Heart left ventricle (tissue), 16 donors: ENCODE data around the gene VSIG10L. TPM values are rescaled to one million over a fixed set of nuclear protein-coding genes. Genes with fewer than 3 reads are reported as not detected.

Experiments
- ATAC-seq, 4 donors: fragments of 200-7000 bp; cut with Tn5 transposase; one replicate each; pipeline ENCODE4 v1.9.1; 2020 to 2022; ENCODE audit warnings: moderate library complexity in 4 of 4, mild to moderate bottlenecking in 3 of 4, moderate number of reproducible peaks in 1 of 4
- DNase-seq, 5 donors: peaks; one replicate each; pipeline ENCODE4 v3.0.0-alpha.2; 2020
- H3K27ac ChIP-seq, 12 donors: fragments of 200-600 bp; sonication (generic) in 4 of 12; one replicate each; pipeline versions ENCODE4 v1.5.0 to v1.8.0; 2016 to 2022; ENCODE audit warnings: mild to moderate bottlenecking in 2 of 12
- H3K27me3 ChIP-seq, 9 donors: fragments of 200-600 bp; sonication (generic) in 2 of 9; one replicate each; pipeline versions ENCODE4 v1.5.1 to v1.8.0; 2016 to 2022; ENCODE audit warnings: mild to moderate bottlenecking in 3 of 9
- H3K36me3 ChIP-seq, 9 donors: fragments of 200-600 bp; sonication (generic) in 2 of 9; one replicate each; pipeline versions ENCODE4 v1.5.0 to v1.8.0; 2018 to 2022; ENCODE audit warnings: mild to moderate bottlenecking in 2 of 9
- H3K4me1 ChIP-seq, 12 donors: fragments of 200-600 bp; sonication (generic) in 4 of 12; one replicate each; pipeline versions ENCODE4 v1.5.0 to v1.8.0; 2016 to 2022; ENCODE audit warnings: mild to moderate bottlenecking in 3 of 12
- H3K4me3 ChIP-seq, 12 donors: fragments of 200-600 bp; sonication (generic) in 4 of 12; one replicate each; pipeline versions ENCODE4 v1.5.0 to v1.8.0; 2017 to 2022; ENCODE audit warnings: mild to moderate bottlenecking in 9 of 12, moderate library complexity in 4 of 12
- H3K9me3 ChIP-seq, 12 donors: fragments of 200-600 bp; sonication (generic) in 4 of 12; one replicate each; pipeline versions ENCODE4 v1.5.0 to v1.8.0; 2016 to 2022; ENCODE audit warnings: mild to moderate bottlenecking in 1 of 12
- POLR2A ChIP-seq, 2 donors: fragments of 450-650 bp; IDR thresholded peaks; one replicate each; pipeline ENCODE4 v1.6.1; 2017; ENCODE audit warnings: antibody characterized with exemption in 2 of 2, mild to moderate bottlenecking in 2 of 2, moderate library complexity in 2 of 2
- WGBS, 4 donors: extraction: QIAGEN DNeasy Blood & Tissue Kit in 2 of 4; methylation state at CpG; one replicate each; pipeline versions ENCODE4 v1.1.5 to v1.1.7; 2013 to 2018; 5-methylcytosine and 5-hydroxymethylcytosine counted together
- intact Hi-C, 10 donors: fragments of 100-400 bp; cut with DNase I; formaldehyde crosslinking; loops; one replicate each; pipeline versions ENCODE4 v1.11.1 to v1.14.2; 2022
- polyA plus RNA-seq, 2 donors: library from polyadenylated mRNA; stranded (reverse); fragments of 200-250 nt; gene quantifications; one replicate each; pipeline ENCODE4 v1.2.3, GENCODE V29; 2013
- total RNA-seq, 9 donors: library from RNA; depleted of rRNA in 2 of 9; stranded (reverse); fragments of >200 nt in 2 of 9; fragmentation: NEBNext Ultra II Directional in 3 of 9; extraction: Animal tissue kit (Norgen Biotek cat#: 25700) in 3 of 9; gene quantifications; one replicate each; pipeline versions ENCODE4 v1.1.0 to v1.2.4, GENCODE V29; 2016 to 2023
- TF ChIP-seq, protein P1 (sequence below), 12 donors: fragments of 200-600 bp; sonication (generic) in 4 of 12; IDR thresholded peaks; one replicate each; pipeline versions ENCODE4 v1.5.0 to v1.8.0; 2018 to 2022; ENCODE audit warnings: antibody characterized with exemption in 12 of 12, mild to moderate bottlenecking in 5 of 12
- donor health status: ischemic (EF 13 %, LVEDD 7.1; RV severe dilation, severe dysfunction).
- donor health status: healthy with polysubstance abuse.
- donor health status: DM: no; HTN: yes; CAD: no.
- donor health status: DM: no; HTN: no; CAD: no.
- donor health status: ischemic (EF 25% LVEDD 6.9; RV normal size, moderate dysfunction).
- donor health status: ischemic (EF 25% LVEDD 5.7; RV mildly dilated, moderate dysfunction).
- donor health status: healthy.
- donor health status: DM: yes; HTN: yes; CAD: no.
- donor health status: ischemic (EF 35%, LVEDD 5.7; RV mildly dilated, moderate dysfunction).
- donor health status: nonischemic (EF 11% LVEDD 7.7; RV severe dilation, severe dysfunction).
- donor health status: DM: yes; HTN: yes; CAD: no.
- donor health status: PGD.
- donor health status: ischemic (EF 29% LVEDD 5.4; RV normal size, mild dysfunction).
- donor health status: nonischemic (EF 23%, LVEDD 6.1; RV moderate dilation, normal function).

The VSIG10L gene
- total and polyA plus RNA-seq, 11 donors: 0.40 to 1.7 (median 0.75) TPM

DNA sequence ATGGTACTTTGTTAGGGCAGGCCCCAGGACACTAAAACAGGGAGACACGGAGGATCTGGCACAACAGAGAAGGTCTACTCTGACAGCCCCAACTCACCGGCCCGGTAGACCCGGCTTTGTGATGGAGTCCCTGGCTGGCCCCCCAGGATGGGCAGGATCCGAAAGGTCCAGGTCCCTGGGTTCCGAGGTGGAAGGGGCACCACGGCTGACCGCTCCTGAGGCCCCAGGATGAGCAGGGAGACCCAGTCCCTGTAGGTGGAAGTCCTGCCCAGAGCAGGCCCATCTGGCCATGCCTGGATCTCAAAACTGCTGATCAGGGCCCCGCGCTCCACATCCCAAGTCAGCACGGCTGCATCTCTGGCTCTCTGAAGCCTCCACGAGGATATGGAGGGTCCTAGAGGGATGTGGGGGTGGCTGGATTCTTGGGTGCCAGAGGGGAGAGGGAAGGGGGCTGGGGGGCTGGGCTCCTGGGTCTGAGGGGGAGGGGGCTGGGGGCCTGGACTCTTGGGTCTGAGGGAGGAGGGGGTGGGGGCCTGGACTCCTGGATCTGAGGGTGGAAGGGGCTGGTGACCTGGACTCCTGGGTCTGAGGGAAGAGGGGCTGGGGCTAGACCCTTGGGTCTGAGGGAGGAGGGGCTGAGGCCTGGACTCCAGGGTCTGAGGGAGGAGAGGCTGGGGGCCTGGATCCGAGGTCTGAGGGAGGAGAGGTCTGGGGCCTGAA lies 4.6 kb downstream of the VSIG10L start:
- Histone ChIP-seq H3K4me1 (peaks cover 0 to 22% (median 12%) of the 10 kb centered on the region in 12 donors), H3K27me3 (no peaks in the 10 kb centered on the region), H3K9me3 (no peaks in the 10 kb centered on the region), H3K36me3 (no peaks in the 10 kb centered on the region), H3K4me3 (no peak overlapping the region), H3K27ac (no peak overlapping the region)
- no peak for DNase-seq
- TF ChIP-seq, protein P1, sequence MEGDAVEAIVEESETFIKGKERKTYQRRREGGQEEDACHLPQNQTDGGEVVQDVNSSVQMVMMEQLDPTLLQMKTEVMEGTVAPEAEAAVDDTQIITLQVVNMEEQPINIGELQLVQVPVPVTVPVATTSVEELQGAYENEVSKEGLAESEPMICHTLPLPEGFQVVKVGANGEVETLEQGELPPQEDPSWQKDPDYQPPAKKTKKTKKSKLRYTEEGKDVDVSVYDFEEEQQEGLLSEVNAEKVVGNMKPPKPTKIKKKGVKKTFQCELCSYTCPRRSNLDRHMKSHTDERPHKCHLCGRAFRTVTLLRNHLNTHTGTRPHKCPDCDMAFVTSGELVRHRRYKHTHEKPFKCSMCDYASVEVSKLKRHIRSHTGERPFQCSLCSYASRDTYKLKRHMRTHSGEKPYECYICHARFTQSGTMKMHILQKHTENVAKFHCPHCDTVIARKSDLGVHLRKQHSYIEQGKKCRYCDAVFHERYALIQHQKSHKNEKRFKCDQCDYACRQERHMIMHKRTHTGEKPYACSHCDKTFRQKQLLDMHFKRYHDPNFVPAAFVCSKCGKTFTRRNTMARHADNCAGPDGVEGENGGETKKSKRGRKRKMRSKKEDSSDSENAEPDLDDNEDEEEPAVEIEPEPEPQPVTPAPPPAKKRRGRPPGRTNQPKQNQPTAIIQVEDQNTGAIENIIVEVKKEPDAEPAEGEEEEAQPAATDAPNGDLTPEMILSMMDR (IDR thresholded peaks at IDR 0.05): no peak
- TF ChIP-seq POLR2A (IDR thresholded peaks at IDR 0.05): no peak
- intact Hi-C loops: loop anchor here in 6 of 10 donors (5.0 to 10.0 kb wide), 5 partner anchors 58 to 320 kb away; partner anchors contain the start of gene C19orf84 (in 2 of the 6)
- 92 to 96% (median 95%) methylated on average over 9 to 13 of the region's 13 CpGs for WGBS, 4 donors
- ATAC-seq: no peak

DNA sequence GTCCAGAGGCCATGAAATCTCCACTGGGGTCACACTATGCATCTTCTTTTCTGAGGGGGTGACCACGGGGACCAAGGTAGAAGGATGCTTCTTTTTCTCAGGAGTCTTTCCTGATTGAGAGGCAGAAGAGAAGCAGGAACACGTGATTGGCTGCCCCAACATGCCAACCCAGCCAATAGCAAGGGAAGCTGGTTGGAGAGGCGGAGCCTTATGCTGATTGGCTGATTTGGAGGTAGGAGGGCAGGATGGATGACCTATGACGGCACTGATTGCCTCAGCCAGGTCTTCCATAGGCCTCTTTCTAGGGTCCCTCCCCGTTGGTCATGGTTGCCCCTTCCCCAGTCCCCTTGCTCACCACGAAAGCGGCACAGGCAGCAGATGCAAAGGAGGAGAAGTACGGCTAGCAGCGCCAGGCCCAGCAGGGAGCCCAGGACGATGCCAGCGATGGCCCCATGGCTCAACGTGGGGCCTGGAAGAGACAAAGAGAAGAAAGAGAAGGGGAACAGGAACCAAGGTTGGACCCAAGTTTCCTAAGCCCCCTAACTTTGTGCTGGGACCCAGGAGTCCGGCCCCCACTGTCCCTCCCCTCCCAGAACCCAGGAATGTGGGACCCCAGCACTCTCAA lies 8.0 kb downstream of the VSIG10L start:
- peaks cover 0 to 7% (median 2%) of the 10 kb centered on the region in 12 donors for H3K4me1 ChIP-seq
- DNase-seq: no peak
- WGBS, 4 donors: 88 to 91% (median 90%) methylated on average over 13 of the region's 13 CpGs

DNA sequence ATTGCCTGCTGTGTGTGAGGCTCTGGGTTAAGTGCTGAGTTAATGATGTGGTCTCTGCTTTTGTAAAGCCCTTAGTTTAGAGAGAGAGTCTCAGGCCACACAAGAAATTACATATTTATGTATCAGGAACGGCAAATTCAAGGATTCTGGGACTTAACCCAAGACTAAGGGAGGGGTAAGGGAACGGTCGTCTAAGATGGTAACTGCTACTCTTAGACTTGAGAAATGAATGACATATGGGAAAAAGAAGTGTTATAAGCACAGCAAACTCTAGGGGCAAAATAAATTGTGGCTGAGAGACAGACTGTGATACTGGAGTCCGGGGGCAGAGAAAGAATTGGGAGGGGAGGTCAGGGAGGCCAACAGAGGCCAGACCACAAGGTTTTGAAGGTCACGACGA lies 10.2 kb downstream of the VSIG10L start:
- intact Hi-C loops: loop anchor here in 4 of 10 donors (10.0 kb wide), 3 partner anchors 63 to 323 kb away; partner anchors contain the start of gene C19orf84 (in 2 of the 4)
- Histone ChIP-seq H3K36me3 (peaks cover 0 to 3% (median 0%) of the 10 kb centered on the region in 9 donors), H3K27ac (no peak overlapping the region), H3K4me1 (peaks cover 0 to 16% (median 4%) of the 10 kb centered on the region in 12 donors), H3K27me3 (peaks cover 17 to 53% (median 36%) of the 10 kb centered on the region in 9 donors), H3K9me3 (peaks cover 0 to 5% (median 0%) of the 10 kb centered on the region in 12 donors), H3K4me3 (no peak overlapping the region)
- 88 to 93% (median 91%) methylated on average over 6 of the region's 6 CpGs for WGBS, 4 donors
- ATAC-seq (no peak), DNase-seq (no peak)
- TF ChIP-seq POLR2A (IDR thresholded peaks at IDR 0.05): no peak
- TF ChIP-seq, protein P1 (IDR thresholded peaks at IDR 0.05): no peak

More for the DNA sequence above, 8.0 kb downstream of the VSIG10L start:
- H3K4me3 ChIP-seq: no peak overlapping the region
- TF ChIP-seq POLR2A (IDR thresholded peaks at IDR 0.05): no peak
- TF ChIP-seq, protein P1 (IDR thresholded peaks at IDR 0.05): no peak
- ATAC-seq: no peak
- H3K27ac ChIP-seq: no peak overlapping the region
- peaks cover 2 to 31% (median 13%) of the 10 kb centered on the region in 9 donors for H3K27me3 ChIP-seq
- intact Hi-C loops: loop anchor here in 4 of 10 donors (10.0 kb wide), 3 partner anchors 61 to 321 kb away; partner anchors contain the start of gene C19orf84 (in 2 of the 4)
- H3K36me3 ChIP-seq: peaks cover 0 to 3% (median 0%) of the 10 kb centered on the region in 9 donors
- peaks cover 0 to 5% (median 0%) of the 10 kb centered on the region in 12 donors for H3K9me3 ChIP-seq

DNA sequence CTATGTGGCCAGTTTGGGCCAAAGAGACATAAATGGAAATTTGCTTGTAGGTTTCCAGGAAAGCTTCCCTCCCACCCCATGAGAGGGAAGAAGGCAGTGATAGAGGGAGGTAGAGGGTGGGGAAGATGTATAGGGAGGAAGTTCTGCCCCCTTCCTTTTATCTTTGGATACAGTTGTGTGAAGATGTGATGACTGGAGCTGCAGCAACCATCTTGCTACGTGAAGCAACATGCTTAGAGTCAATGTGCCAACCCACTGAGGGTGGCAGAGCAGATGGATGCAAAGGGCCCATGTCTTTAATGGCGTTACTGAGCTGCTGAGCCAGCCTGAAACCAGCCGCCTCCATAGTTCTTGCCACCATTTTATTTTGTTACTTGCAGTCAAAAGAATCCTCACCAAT lies 10.7 kb downstream of the VSIG10L start:
- Histone ChIP-seq H3K9me3 (peaks cover 0 to 5% (median 0%) of the 10 kb centered on the region in 12 donors), H3K4me3 (no peak overlapping the region), H3K4me1 (peaks cover 0 to 17% (median 4%) of the 10 kb centered on the region in 12 donors), H3K27me3 (peaks cover 23 to 58% (median 41%) of the 10 kb centered on the region in 9 donors), H3K36me3 (peaks cover 0 to 3% (median 0%) of the 10 kb centered on the region in 9 donors), H3K27ac (no peak overlapping the region)
- intact Hi-C loops: loop anchor here in 4 of 10 donors (10.0 kb wide), 3 partner anchors 64 to 324 kb away; partner anchors contain the start of gene C19orf84 (in 2 of the 4)
- no peak for ATAC-seq
- TF ChIP-seq, protein P1 (IDR thresholded peaks at IDR 0.05): no peak
- TF ChIP-seq POLR2A (IDR thresholded peaks at IDR 0.05): no peak
- WGBS, 4 donors: 61 to 89% (median 79%) methylated on average over 3 of the region's 3 CpGs
- DNase-seq: no peak
